OCI-LY3 (cell line): Measurements from ENCODE around the gene BAZ2B.
"Not testable (repeated sequence)": the region's sequence is repeated elsewhere in the genome, so short reads cannot be mapped to it uniquely, and the experiment has no call there.

ENCODE experiments used
- CTCF ChIP-seq: fragments of 200-600, 300-600 bp; sonication (generic); IDR thresholded peaks from 2 replicates; pipeline ENCODE4 v1.5.1; 2014; ENCODE audit warnings: antibody characterized with exemption, low read length, low read depth
- EZH2phosphoT487 ChIP-seq: fragments of 200-600 bp; shearing (Covaris generic); IDR thresholded peaks from 2 replicates; pipeline ENCODE4 v1.6.1; 2018; ENCODE audit warnings: antibody characterized with exemption, mixed run types, low read depth

GRCh38 chr2:159535261-159535660, 81.1 kb downstream of the BAZ2B start:
- TF ChIP-seq CTCF, EZH2phosphoT487: not testable (repeated sequence)
